ENCODE measurements around the gene NFXL1.
A peak's percentile ranks its signal among the peaks of the same experiment; 100 is the strongest.
"Not testable (repeated sequence)": the region's sequence is repeated elsewhere in the genome, so short reads cannot be mapped to it uniquely, and the experiment has no call there.

NFXL1 gene

GRCh38 chr4:47914220-47914925 lies at the start of gene NFXL1:
NFXL1 (minus strand) TSS chr4:47914583; CDS start chr4:47914203, 380 bp downstream.
- peak; percentile 91 for DNase-seq

DNA sequence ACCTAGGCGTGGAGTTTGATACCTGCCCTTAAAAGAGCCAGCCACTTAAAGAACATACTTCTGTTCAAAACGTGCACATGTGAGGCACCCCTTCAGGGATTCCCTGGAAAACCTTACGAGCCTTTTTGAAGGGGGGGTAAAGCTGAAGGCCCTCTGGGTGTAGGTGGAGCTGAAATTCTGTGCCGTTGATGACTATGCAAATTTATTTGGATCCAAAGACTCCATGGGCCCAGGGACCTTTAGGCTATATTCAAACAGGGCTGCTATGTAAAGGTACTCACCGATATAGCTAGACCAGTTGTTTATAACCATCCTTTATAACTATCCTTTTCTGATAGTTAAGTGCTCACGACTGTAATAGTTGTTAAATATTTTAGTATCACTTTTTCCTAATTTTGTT lies 40.3 kb upstream of the NFXL1 start:
- no peak for DNase-seq

DNA sequence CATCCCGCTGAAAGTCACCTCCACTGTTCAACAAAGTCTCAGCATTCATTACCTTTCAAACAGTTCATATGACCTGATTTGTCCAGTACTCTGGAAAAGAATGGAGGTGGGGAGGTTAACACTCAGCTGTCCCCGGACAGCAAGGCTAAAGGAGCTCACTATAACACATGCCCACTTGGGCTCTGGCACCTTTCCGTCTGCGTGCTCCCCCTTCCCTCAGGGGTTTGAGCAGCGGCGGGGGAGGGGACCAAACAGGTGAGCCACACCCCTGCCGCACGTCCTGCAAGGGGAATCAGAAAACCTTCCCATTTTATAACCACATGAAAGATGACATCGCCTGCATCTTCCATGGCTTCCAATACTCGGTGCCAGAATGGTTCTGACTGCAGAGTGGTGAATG lies 39.9 kb upstream of the NFXL1 start:
- DNase-seq: no peak

DNA sequence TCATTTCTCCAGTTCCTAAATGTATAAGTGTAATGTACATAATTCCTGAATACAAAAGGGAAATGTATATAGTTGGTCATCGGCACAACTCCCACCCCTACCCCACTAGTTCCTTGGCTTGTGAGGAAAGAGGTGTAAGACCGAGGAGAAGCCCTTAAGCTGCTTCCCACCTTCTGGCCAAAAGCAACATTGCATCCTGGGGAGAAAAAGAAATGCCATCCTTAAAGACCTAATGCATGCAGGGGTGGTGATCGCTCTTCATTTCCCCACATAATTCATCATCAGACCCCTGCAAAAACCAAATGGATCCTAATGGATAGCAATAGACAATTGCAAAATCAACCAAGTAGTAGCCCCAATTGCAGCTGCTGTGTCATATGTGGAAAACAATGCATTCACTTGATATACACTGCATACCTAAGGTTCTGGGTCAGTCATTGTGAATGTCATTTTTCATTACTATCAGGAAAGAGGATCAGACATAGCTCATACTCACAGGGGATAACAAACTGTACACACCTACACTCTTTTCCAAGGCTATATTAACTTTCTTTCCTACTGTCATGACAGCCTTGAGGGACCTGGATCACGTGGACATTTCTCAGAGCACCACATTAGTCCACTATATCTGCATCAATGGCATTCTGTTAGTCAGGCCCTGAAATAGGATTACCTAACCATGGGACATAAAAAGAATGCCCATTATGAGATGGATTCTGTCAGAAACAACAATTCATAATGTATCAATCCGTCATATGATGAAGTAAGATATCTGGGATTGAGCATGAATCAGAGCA lies 31.7 kb upstream of the NFXL1 start:
- no peak for DNase-seq

DNA sequence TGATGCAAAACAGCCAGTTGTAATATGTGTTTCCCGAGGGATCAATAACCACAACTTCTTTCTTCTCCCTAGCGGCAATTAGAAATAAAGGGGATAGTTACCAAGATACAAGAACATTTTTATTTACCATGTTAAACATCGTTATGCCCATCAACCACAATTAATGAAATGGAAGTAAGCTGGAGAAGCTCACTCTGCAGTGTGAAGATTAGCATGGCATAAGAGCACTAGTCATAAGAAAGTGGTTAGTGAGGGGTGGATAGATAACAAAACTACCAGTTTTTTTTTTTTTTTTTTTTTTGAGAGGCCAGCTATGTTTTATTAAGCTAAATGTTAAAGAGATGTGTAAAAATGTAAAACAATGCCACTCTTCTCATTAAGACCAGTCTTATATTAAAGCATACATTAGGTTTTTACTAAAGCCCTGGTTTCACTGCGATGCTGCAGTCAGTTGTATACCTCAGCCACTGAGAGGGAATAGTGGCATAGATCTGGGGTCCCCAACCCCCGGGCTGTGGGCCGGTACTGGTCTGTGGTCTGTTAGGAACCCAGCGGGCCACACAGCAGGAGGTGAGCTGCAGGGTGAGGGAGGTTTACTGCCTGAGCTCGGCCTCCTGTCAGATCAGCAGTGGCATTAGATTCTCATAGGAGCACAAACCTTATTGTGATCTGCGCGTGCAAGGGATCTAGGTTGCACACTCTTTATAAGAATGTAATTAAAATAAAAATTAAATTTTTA lies 27.9 kb upstream of the NFXL1 start:
- no peak for DNase-seq

GRCh38 chr4:47939456-47939855 lies 25.1 kb upstream of the NFXL1 start:
- no peak for DNase-seq

DNA sequence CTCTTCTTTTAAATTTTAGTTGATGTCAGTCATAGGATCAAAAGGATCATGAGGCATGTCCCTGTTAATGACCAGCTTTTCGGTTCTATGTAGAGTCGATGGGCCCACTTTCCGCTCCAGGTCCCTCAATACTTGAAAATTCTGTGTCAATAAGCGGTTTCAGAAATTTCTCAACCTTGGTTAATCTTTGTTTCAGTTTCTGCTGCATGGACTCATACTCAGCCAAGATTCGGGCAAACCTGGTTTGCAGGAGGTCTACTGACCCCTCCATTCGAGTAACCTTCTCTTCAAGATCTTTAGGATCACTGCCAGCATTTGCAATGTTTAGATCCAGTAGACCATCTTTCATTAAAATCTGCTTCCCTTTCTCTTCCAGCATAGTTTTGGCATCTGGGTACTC lies 22.0 kb upstream of the NFXL1 start:
- DNase-seq: no peak

DNA sequence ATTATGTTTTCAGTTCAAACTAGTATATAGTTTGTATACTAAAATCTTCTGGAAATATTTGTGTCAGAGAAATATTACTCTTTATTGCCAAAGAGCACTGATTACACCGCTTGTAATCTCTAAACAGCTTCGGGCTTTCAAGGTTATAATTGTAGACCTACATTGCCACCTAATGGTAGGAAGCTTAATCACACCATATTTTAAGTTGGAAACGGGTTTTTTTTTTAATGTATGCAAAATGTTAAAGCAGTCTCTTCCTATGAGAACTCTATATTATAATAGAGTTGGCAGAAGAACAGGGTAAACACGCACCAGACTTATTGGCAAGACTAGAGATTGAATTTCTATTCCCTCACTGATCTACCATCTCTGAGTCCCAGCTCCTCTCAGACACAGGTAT lies 19.5 kb upstream of the NFXL1 start:
- DNase-seq: no peak

DNA sequence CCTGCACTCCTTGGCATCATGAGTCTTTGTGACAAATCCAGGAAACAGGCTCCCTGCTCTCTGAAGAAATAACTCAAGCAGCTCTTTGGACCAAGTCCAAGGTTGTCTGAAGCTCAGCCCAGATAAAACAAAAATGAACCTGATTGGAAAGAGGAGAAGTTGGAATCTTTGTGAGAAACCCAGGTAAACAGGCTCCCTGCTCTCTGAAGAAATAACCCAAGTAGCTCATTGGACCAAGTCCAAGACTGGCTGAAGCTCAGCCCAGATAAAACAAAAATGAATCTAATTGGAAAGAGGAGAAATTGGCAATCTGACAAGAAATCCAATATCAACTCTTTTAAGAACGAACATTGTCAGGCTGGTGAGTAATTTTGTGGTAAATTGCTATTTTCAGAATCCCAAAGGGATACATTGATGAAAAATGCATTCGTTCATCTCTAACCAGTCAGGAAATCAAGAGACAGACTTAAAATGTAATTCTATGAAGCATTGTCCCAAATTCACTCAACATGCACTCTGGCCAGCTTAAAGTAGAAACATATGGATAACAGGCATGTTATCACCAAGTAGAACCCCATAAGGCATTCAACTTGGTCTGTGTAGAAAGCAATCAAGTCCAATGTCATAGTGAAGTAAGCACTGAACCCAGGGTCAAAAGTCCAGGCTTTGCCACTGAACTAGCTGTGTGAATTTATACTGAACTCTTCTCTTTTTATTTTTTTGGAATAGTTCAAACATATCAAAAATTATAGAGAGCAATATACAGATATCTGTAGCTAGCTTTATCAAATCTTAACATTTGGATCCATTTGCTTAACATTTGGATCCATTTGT lies 16.8 kb upstream of the NFXL1 start:
- DNase-seq: no peak

- DNase-seq: no peak
These were observed 15.4 kb upstream of the NFXL1 start for GRCh38 chr4:47929682-47930201.

DNA sequence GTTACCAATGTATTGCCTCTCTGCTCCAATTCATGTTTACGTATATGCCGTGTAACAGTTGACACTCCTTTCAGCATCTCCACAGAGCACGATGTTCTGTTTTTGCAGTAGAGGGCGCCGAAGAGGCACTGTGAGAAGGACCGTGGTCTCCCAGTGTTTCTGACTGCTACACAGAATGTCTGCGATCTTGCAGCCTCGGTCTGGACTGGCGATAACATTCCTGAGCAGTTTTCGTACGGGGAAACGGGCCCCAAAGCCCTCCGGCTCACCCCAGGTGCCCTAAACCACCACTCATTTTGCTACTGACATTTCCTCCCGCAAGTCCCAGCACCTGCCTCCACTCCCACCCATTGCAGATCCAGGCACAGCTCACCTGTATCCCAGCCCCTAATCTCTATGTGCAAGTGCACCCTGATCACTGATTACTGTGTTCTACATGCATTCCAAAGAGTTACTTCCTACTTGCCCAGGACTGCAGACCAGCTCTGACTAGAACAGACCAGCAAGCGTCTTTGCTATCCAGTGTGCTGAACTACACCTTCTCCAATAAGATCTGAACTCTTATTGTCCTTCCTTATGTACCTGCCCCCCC lies 12.4 kb upstream of the NFXL1 start:
- DNase-seq: peak; percentile 42

DNA sequence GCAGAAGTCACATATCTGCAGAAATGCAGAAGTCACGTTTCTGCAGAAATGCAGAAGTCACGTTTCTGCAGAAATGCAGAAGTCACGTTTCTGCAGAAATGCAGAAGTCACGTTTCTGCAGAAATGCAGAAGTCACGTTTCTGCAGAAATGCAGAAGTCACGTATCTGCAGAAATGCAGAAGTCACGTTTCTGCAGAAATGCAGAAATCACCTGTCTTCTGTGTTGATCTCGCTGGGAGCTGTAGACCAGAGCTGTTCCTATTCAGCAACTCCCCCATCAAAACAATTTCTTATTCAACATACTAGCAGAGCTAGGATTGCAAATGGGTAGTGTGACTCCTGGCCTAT lies 8.9 kb upstream of the NFXL1 start:
- not testable (repeated sequence) for DNase-seq

- DNase-seq: not testable (repeated sequence)
These were observed 8.3 kb upstream of the NFXL1 start for GRCh38 chr4:47922436-47923260.

DNA sequence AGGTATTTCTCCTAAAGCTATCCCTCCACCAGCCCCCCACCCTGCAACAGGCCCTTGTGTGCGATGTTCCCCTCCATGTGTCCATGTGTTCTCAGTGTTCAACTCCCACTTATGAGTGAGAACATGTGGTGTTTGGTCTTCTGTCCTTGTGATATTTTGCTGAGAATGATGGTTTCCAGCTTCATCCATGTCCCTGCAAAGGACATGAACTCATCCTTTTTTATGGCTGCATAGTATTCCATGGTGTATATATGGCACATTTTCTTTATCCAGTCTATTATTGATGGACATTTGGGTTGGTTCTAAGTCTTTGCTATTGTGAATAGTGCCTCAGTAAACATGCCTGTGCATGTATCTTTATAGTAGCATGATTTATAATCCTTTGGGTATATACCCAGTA lies 2.8 kb upstream of the NFXL1 start:
- not testable (repeated sequence) for DNase-seq

DNA sequence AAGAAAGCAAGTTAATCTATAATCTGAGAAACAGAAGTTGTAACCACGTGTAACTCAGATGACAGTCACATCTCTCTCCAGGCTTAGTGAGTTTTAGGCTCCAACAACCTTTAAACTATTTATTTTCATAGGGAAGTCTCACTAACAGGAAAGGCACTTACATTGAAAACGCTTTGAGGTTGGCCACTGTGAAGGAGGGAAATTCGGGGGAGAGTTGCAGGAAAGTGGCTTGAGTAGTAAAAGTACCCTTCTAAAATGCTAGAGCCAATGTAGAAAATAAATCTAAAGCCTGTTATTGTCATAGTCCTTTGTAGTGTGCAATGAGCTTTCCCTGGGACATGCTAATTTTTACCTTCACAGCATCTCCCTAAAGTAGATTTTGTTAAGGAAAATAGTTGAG lies 995 bp upstream of the NFXL1 start:
- no peak for DNase-seq

DNA sequence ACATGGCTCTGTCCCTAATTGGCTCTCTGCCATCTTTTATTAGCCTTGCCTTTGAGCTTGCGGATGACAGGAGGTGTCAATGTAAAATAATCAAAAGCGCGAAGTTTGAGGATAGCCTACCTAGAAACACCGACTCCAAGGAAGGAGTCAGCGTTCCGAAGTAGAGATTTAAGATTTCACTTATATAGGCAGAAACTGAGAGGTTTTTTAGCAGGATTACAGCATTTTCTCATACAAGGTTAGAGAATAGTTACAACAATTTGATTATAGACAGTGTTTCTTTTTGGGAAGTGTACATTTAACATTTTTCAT lies 499 bp upstream of the NFXL1 start:
- DNase-seq: no peak

DNA sequence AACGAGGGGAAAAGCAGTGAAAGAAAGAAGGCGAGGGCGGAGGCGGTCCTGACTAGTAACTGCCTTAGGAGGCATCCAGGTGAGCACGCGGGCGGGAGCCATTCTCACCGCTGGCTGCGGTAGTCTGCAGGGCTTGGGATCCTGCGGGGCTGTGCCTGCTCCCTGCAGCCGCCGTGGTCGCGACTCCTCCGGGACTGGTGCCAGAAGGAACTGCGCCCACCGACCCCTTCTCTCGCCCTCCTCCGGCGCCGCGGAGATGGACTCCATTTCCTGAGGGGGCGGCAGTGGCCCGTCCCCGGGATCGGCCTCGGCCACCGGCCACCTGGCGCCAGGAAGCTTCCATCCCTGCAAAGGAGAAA lies 543 bp downstream of the NFXL1 start:
- peak; percentile 42 for DNase-seq

GRCh38 chr4:47913330-47913729 lies 1.1 kb downstream of the NFXL1 start:
- no peak for DNase-seq

GRCh38 chr4:47907089-47907646 lies 7.2 kb downstream of the NFXL1 start:
- DNase-seq: no peak

DNA sequence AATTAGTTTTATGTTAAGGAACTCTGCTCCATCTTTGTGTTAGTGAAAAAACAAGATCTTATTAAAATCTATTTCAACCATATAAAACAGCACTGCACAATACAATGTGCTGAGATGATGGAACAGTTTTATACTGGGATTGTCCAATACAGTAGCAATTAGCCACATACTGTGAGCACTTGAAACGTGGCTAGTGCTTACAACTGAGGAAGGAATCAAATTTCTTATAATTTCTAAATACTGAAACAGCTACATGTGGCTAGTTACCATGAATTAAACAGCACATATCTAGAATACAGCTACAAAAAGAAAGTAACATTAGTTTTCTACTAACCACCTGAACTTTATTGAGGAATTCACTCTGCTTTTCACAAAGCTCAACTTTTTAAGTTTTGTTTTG lies 14.7 kb downstream of the NFXL1 start:
- no peak for DNase-seq

DNA sequence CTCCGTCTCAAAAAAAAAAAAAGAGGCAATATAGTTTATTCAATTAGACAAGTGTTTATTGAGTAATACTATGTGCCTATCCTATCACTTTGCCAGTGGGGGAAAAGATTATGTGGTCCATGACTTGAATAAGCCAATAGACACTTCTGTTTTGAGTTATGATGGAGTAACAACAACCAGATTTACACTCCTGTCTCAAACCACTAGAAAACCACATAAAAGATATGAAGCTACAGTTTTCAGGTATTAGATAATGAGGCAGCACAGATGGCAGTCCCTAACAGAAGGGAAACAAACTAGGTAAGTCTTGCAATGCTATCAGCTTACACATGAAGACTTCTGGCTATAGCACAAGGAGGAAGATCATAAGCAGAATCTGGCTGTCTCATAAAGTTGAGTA lies 22.5 kb downstream of the NFXL1 start:
- no peak for DNase-seq
